ENCODE measurements around the gene FOXP1. TPM values are rescaled to one million over a fixed set of nuclear protein-coding genes. Genes with fewer than 3 reads are reported as not detected.
A peak's percentile ranks its signal among the peaks of the same experiment; 100 is the strongest.
"Not testable (repeated sequence)": the region's sequence is repeated elsewhere in the genome, so short reads cannot be mapped to it uniquely, and the experiment has no call there.

The FOXP1 gene
- polyA plus RNA-seq, 12 donors: 17.7 to 192 (median 22.0) TPM

- DNase-seq: peak; percentile 31
Observed at GRCh38 chr3:71345429-71346040, 238.0 kb downstream of the FOXP1 start.

GRCh38 chr3:71341721-71342120 is 241.8 kb downstream of the FOXP1 start:
- no peak for DNase-seq

- DNase-seq: no peak
Observed at GRCh38 chr3:71339049-71339448, 244.5 kb downstream of the FOXP1 start.

- DNase-seq: no peak
Observed at GRCh38 chr3:71332813-71333212, 250.7 kb downstream of the FOXP1 start.

GRCh38 chr3:71330909-71331308 is 252.6 kb downstream of the FOXP1 start:
- DNase-seq: no peak

GRCh38 chr3:71330505-71330904 is 253.0 kb downstream of the FOXP1 start:
- DNase-seq: no peak

GRCh38 chr3:71329817-71330216 is 253.7 kb downstream of the FOXP1 start:
- no peak for DNase-seq

- DNase-seq: no peak
Observed at GRCh38 chr3:71328926-71329325, 254.6 kb downstream of the FOXP1 start.

GRCh38 chr3:71327936-71328335 is 255.6 kb downstream of the FOXP1 start:
- DNase-seq: no peak

GRCh38 chr3:71325715-71326114 is 257.8 kb downstream of the FOXP1 start:
- DNase-seq: no peak

GRCh38 chr3:71324224-71324623 is 259.3 kb downstream of the FOXP1 start:
- not testable (repeated sequence) for DNase-seq

GRCh38 chr3:71323558-71323957 is 260.0 kb downstream of the FOXP1 start:
- no peak for DNase-seq

GRCh38 chr3:71322154-71322553 is 261.4 kb downstream of the FOXP1 start:
- DNase-seq: no peak

GRCh38 chr3:71319771-71320170 is 263.8 kb downstream of the FOXP1 start:
- no peak for DNase-seq

- DNase-seq: no peak
Observed at GRCh38 chr3:71318458-71318827, 265.1 kb downstream of the FOXP1 start.

- no peak for DNase-seq
Observed at GRCh38 chr3:71317749-71318457, 265.6 kb downstream of the FOXP1 start.

- DNase-seq: no peak
Observed at GRCh38 chr3:71317140-71317539, 266.4 kb downstream of the FOXP1 start.

GRCh38 chr3:71316066-71316777 is 267.3 kb downstream of the FOXP1 start:
- DNase-seq: no peak

- DNase-seq: no peak
Observed at GRCh38 chr3:71315431-71315830, 268.1 kb downstream of the FOXP1 start.

GRCh38 chr3:71313844-71314243 is 269.7 kb downstream of the FOXP1 start:
- no peak for DNase-seq

- DNase-seq: no peak
Observed at GRCh38 chr3:71312461-71312860, 271.1 kb downstream of the FOXP1 start.

GRCh38 chr3:71311661-71312046 is 271.9 kb downstream of the FOXP1 start:
- DNase-seq: no peak

- DNase-seq: no peak
Observed at GRCh38 chr3:71310980-71311660, 272.4 kb downstream of the FOXP1 start.
